GM13977 (cell line): ENCODE results near the gene CNNM1.

ENCODE experiments used
- DNase-seq: peaks from one replicate; pipeline ENCODE4 v3.0.0; 2012; ENCODE audit warnings: low spot score
- CTCF ChIP-seq: IDR thresholded peaks from 2 replicates; pipeline ENCODE4 v1.5.1; 2012; ENCODE audit warnings: mild to moderate bottlenecking, control low read depth; ENCODE audit not compliant: insufficient read depth; ENCODE audit errors: extremely low read depth, missing control alignments
- in situ Hi-C: fragments of 300-500 bp; cut with MboI; formaldehyde crosslinking; loops from one replicate; pipeline ENCODE4 v1.12.0; 2022; ENCODE audit warnings: low sequenced_read_pairs, low pct_unique_long_range_greater_than_20kb, mixed read lengths, inconsistent platforms; ENCODE audit not compliant: unreplicated experiment

The CNNM1 gene

GRCh38 chr10:99318048-99318447 is 11.1 kb upstream of the CNNM1 start:
- in situ Hi-C loops: no loop called here
- no peak for DNase-seq
- no peak for TF ChIP-seq CTCF

GRCh38 chr10:99318475-99318874 is 10.7 kb upstream of the CNNM1 start:
- no peak for DNase-seq
- no peak for TF ChIP-seq CTCF
- in situ Hi-C loops: no loop called here

- in situ Hi-C loops: no loop called here
- TF ChIP-seq CTCF: no peak
- no peak for DNase-seq
These were observed 3.9 kb upstream of the CNNM1 start for GRCh38 chr10:99325281-99325680.

- in situ Hi-C loops: no loop called here
- TF ChIP-seq CTCF: no peak
- no peak for DNase-seq
These were observed 2.3 kb upstream of the CNNM1 start for GRCh38 chr10:99326871-99327270.

- no peak for TF ChIP-seq CTCF
- no peak for DNase-seq
- in situ Hi-C loops: no loop called here
These were observed 415 bp upstream of the CNNM1 start for GRCh38 chr10:99328579-99329303.

- no peak for TF ChIP-seq CTCF
- in situ Hi-C loops: no loop called here
- DNase-seq: peak; percentile 44
These were observed 594 bp downstream of the CNNM1 start for GRCh38 chr10:99329554-99330346.
